Measurements from ENCODE around the gene FBXL16. TPM values are rescaled to one million over a fixed set of nuclear protein-coding genes. Genes with fewer than 3 reads are reported as not detected.

The FBXL16 gene
- total RNA-seq, 1 experiment from 2014 or later = 11.2 TPM

Other genes starting within 250 kb of the FBXL16 start
- gene CAPN15, start 178.1 kb downstream of the FBXL16 start, total RNA-seq (2022; extraction: Qiagen RNA extraction) = 39.5 to 81.2 TPM (median 72.0 TPM) in 5 replicates
- 0.09 to 0.24 TPM (median 0.20 TPM) in 5 replicates for gene PRR35, start 145.4 kb downstream of the FBXL16 start, total RNA-seq (2022; extraction: Qiagen RNA extraction)
- gene NHLRC4, start 138.8 kb downstream of the FBXL16 start, total RNA-seq (2022; extraction: Qiagen RNA extraction) = 0.06 to 0.26 TPM (median 0.19 TPM) in 5 replicates
- 26.9 to 42.7 TPM (median 40.1 TPM) in 5 replicates for gene PIGQ, start 135.8 kb downstream of the FBXL16 start, total RNA-seq (2022; extraction: Qiagen RNA extraction)
- 12.0 to 18.7 TPM (median 17.9 TPM) in 5 replicates for gene RAB40C, start 115.7 kb downstream of the FBXL16 start, total RNA-seq (2022; extraction: Qiagen RNA extraction)
- gene WFIKKN1, start 74.8 kb downstream of the FBXL16 start, total RNA-seq (2022; extraction: Qiagen RNA extraction) = 0.08 to 0.23 TPM (median 0.12 TPM) in 5 replicates
- 80.9 to 144 TPM (median 141 TPM) in 5 replicates for gene METTL26, start 69.5 kb downstream of the FBXL16 start, total RNA-seq (2022; extraction: Qiagen RNA extraction)
- gene MCRIP2, start 64.0 kb downstream of the FBXL16 start, total RNA-seq (2022; extraction: Qiagen RNA extraction) = 16.7 to 43.3 TPM (median 41.7 TPM) in 5 replicates
- 16.0 to 32.2 TPM (median 30.2 TPM) in 5 replicates for gene WDR90, start 56.4 kb downstream of the FBXL16 start, total RNA-seq (2022; extraction: Qiagen RNA extraction)
- 60.6 to 101 TPM (median 96.1 TPM) in 5 replicates for gene RHOT2, start 37.7 kb downstream of the FBXL16 start, total RNA-seq (2022; extraction: Qiagen RNA extraction)
- 0.59 to 1.8 TPM (median 1.6 TPM) in 5 replicates for gene RHBDL1, start 30.1 kb downstream of the FBXL16 start, total RNA-seq (2022; extraction: Qiagen RNA extraction)
- gene STUB1, start 25.4 kb downstream of the FBXL16 start, total RNA-seq (2022; extraction: Qiagen RNA extraction) = 86.5 to 131 TPM (median 118 TPM) in 5 replicates
- gene JMJD8, start 21.5 kb downstream of the FBXL16 start, total RNA-seq (2022; extraction: Qiagen RNA extraction) = 63.7 to 89.3 TPM (median 78.2 TPM) in 5 replicates
- 3.6 to 6.4 TPM (median 5.8 TPM) in 5 replicates for gene WDR24, start 15.4 kb downstream of the FBXL16 start, total RNA-seq (2022; extraction: Qiagen RNA extraction)
- gene METRN, start 9.3 kb upstream of the FBXL16 start, total RNA-seq (2022; extraction: Qiagen RNA extraction) = 73.6 to 219 TPM (median 212 TPM) in 5 replicates
- 29.5 to 66.7 TPM (median 62.5 TPM) in 5 replicates for gene ANTKMT, start 15.3 kb upstream of the FBXL16 start, total RNA-seq (2022; extraction: Qiagen RNA extraction)
- gene CCDC78, start 20.6 kb upstream of the FBXL16 start, total RNA-seq (2022; extraction: Qiagen RNA extraction) = 4.4 to 8.3 TPM (median 6.5 TPM) in 5 replicates
- 16.9 to 23.5 TPM (median 18.9 TPM) in 5 replicates for gene HAGHL, start 21.3 kb upstream of the FBXL16 start, total RNA-seq (2022; extraction: Qiagen RNA extraction)
- 19.6 to 30.1 TPM (median 28.3 TPM) in 5 replicates for gene CIAO3, start 35.2 kb upstream of the FBXL16 start, total RNA-seq (2022; extraction: Qiagen RNA extraction)
- 2.6 to 3.3 TPM (median 2.9 TPM) in 5 replicates for gene MSLN, start 54.9 kb upstream of the FBXL16 start, total RNA-seq (2022; extraction: Qiagen RNA extraction)
- gene RPUSD1, start 82.6 kb upstream of the FBXL16 start, total RNA-seq (2022; extraction: Qiagen RNA extraction) = 34.6 to 64.0 TPM (median 51.9 TPM) in 5 replicates
- 14.0 to 33.1 TPM (median 24.1 TPM) in 5 replicates for gene CHTF18, start 82.8 kb upstream of the FBXL16 start, total RNA-seq (2022; extraction: Qiagen RNA extraction)
- not detected in 5 replicates for gene GNG13, start 94.9 kb upstream of the FBXL16 start, total RNA-seq (2022; extraction: Qiagen RNA extraction)

Data from A549 treated with Mapracorat at 1 μM for 4 hours (cell line).